GM10847 (cell line): Measurements from ENCODE around the gene PRSS36.

Experiments used
- POLR2A ChIP-seq: IDR thresholded peaks from 2 replicates; pipeline ENCODE4 v1.6.1; 2011; ENCODE audit not compliant: insufficient read length; ENCODE audit errors: extremely low read depth

Gene PRSS36

DNA sequence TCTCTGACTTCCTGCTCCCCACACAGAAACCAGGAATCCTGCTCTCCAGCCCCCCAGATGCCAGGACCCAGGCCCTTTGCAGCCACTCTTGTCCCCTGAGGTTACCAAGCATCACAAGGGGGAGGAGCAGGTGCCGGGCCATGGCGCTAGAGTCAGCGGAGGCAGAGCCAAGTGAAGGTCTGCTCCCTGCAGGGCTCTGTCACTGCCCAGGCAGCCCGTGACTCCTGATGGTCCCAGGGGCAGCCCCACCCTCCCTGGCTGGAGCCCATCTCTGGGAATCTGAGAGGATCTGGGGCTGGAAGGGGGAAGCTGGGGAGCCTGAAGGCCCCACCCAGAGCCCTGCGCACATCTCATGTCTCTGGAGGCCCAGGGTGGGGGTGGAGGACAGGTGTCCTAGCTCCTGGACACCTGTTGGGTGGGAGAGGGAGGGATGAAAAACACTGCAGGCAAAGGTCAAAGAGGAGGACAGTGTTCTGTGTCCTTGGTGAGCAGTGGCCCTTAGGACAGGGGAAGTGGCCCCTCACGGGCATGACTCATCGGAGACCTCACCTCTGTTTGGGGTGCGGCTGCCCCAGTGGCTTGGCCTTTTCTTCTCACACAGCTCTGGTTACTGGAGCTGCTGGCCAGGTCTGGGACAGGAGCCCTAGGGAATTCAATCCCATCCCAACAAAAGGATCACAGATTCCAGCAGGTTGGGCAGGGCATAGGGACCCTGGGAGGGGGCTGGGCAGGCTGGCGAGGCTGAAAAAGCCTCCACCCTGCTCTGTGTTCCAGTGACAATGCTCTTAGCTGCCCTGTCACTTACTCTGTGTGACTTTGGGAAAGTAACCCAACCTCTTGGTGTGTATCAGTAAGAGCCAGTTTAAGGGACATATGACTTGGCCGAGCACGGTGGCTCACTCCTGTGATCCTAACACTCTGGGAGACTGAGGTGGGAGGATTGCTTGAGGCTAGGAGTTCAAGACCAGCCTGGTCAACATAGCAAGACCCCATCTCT, at the start of gene PRSS36:
Gene PRSS36 (minus strand): TSS at position 173 of the 997 bp plus-strand sequence. CDS start 31 bp downstream, at position 142.
- TF ChIP-seq POLR2A, result no peak

GRCh38 chr16:31199430-31200041, 49.7 kb upstream of the PRSS36 start:
- TF ChIP-seq POLR2A, result no peak

DNA sequence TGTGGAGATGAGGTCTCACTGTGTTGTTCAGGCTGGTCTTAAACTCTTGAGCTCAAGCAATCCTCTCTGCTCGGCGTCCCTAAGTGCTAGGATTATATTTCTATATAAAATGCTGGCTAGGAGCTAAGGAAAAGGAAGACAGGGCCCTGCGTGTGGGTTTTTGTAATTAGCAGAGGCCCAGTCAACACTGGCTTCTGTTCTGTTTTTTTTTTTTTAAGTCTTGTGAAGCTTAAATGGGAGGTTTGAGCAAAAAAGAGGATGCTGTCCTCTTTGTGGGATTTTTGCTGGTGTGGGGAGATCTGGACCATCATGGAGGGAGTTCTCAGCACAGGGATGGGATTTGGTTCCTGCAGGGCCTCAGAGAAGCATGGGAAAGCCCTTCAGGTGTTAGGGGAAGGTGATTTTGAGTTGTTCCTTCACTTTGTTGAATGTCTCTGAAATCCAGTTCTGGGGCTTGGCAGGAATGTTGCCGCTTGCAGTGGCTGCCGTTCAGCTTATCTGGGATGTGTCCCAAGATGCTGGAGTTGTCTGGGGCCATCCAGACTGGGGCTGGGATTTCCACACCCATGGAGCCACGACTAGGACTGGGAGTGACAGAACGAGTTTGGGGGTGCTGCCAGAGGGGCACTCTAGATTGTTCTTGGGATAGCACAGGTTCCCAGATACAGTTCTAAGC, 48.5 kb upstream of the PRSS36 start:
- no peak for TF ChIP-seq POLR2A

DNA sequence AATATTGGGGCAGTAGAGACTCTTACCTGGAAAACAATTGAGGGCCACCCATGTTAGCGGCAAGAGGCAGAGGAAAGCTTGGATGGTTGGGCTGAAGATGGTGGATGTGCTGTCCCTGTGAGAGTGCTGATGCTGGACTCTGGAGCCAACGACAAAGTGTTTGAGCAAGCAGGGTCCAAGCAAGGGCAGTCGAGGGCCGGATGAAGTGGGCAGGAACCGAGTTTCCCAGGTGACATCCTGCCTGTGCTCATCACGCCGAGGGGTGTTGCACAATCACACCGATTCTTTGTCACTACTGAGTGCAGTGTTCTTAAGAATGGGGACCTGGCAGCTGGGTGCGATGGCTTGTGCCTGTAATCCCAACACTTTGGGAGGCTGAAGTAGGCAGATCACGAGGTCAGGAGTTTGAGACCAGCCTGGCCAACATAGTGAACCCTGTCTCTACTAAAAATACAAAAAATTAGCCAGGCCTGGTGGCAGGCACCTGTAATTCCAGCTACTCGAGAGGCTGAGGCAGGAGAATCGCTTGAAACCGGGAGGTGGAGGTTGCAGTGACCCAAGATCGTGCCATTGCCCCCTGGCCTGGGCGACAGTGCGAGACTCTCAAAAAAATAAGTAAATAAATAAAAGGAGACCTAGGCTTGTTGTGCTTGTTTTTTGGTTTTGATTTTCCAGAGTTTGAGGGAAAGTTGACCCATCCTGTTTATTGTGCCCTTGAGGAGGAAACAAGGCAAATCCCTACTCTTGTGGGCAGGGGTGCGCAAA, 46.6 kb upstream of the PRSS36 start:
- TF ChIP-seq POLR2A, result no peak

DNA sequence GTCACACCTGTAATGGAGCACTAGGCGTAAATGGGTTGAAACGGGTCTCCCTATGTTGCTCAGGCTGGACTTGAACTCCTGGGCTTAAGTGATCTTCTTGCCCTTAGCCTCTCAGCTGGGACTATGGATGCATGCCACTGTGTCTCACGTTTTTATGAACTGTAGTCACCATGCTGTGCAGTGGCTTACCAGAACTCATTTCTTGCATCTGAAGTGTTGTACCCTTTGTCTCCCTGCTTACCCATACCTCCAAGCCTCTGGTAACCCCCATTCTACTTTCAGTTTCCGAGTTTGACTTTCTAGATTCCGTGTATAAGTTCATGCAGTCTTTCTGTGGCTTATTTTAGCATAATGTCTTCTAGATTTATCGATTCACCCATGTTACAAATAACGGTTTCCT, 45.0 kb upstream of the PRSS36 start:
- TF ChIP-seq POLR2A, result no peak

GRCh38 chr16:31193874-31194273, 44.0 kb upstream of the PRSS36 start:
- no peak for TF ChIP-seq POLR2A

- TF ChIP-seq POLR2A, result no peak
These were observed 43.2 kb upstream of the PRSS36 start for GRCh38 chr16:31192856-31193642.

DNA sequence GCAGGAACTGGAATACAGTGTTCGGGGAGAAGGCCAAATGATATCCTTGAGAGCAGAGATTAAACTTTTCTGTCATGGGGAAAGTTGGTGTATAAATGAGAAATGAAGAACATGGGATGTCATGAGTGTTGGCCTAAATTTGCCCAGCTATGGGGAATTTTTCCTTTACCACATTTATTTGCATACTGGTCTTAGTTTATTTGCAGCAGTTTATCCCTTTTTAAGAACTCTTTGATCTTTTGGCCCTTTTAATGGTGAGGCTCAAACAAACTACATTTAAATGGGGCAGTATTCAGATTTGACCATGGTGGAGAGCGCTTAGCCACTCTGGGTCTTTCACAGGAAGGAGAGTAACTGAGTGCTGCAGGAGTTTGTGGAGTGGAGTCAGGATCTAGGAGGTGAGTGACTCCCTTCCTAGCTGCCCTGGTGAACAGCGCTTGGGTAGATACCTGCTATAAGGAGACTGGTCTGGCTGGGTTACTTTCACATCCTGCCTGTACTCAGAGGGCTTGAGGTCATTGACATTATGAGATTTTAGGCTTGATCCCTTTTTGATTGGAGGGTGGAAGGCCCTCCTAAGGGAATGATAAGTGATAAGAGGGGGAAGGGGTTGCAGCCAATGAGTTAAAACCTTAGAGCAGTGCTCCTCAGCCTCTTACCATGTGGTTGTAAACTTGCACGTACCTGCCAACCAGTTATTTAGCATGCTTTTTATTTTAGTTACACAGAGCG, 42.0 kb upstream of the PRSS36 start:
- TF ChIP-seq POLR2A, result no peak

- no peak for TF ChIP-seq POLR2A
These were observed 41.1 kb upstream of the PRSS36 start for GRCh38 chr16:31190818-31191444.

GRCh38 chr16:31190061-31190460, 40.2 kb upstream of the PRSS36 start:
- TF ChIP-seq POLR2A, result no peak

DNA sequence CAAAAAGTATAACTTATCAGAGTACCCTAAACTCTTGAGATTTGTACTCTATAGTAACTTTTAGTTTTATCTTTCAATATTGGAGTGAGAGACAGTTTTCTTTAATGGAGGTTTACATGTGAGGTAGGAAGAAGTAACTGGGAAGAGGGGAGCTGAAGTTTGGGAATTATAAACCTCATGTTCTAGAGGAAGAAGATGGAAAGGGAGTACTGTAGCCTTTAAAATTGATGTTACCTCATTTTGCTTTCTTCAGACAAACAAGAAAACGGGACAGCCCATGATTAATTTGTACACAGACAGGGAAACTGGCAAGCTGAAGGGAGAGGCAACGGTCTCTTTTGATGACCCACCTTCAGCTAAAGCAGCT, 39.5 kb upstream of the PRSS36 start:
- no peak for TF ChIP-seq POLR2A

- TF ChIP-seq POLR2A, result no peak
These were observed 38.9 kb upstream of the PRSS36 start for GRCh38 chr16:31188450-31189411.
